ENCODE results near the gene ATP6V1A.

GRCh38 chr3:113745756-113746547, 883 bp upstream of the ATP6V1A start, which contains the start of gene NAA50:
- TF ChIP-seq CTCF (IDR thresholded peaks at IDR 0.05; ENCODE audit: insufficient read depth, low read length, poor library complexity, severe bottlenecking), result no peak
- no peak for TF ChIP-seq EZH2phosphoT487 (conservative IDR thresholded peaks at IDR 0.05; ENCODE audit: low read length)
